EH (cell line): ENCODE results near the gene GRM8.

Experiments used
- DNase-seq: peaks from one replicate; pipeline ENCODE4 v3.0.0-alpha.2; 2015; ENCODE audit warnings: low read depth

GRM8 gene

GRCh38 chr7:127230192-127230925 is 22.4 kb downstream of the GRM8 start:
- DNase-seq, result no peak

- DNase-seq, result no peak
These were observed 25.9 kb downstream of the GRM8 start for GRCh38 chr7:127226685-127227374.

- no peak for DNase-seq
These were observed 31.0 kb downstream of the GRM8 start for GRCh38 chr7:127221731-127222130.

- DNase-seq, result no peak
These were observed 37.6 kb downstream of the GRM8 start for GRCh38 chr7:127214956-127215718.

GRCh38 chr7:127209886-127210285 is 42.9 kb downstream of the GRM8 start:
- no peak for DNase-seq

- no peak for DNase-seq
These were observed 43.9 kb downstream of the GRM8 start for GRCh38 chr7:127208860-127209259.

- DNase-seq, result no peak
These were observed 44.4 kb downstream of the GRM8 start for GRCh38 chr7:127208351-127208750.

GRCh38 chr7:127207806-127208205 is 44.9 kb downstream of the GRM8 start:
- no peak for DNase-seq

- no peak for DNase-seq
These were observed 45.5 kb downstream of the GRM8 start for GRCh38 chr7:127207230-127207629.

- DNase-seq, result no peak
These were observed 58.2 kb downstream of the GRM8 start for GRCh38 chr7:127194571-127194970.

- no peak for DNase-seq
These were observed 62.9 kb downstream of the GRM8 start for GRCh38 chr7:127189886-127190285.

GRCh38 chr7:127189074-127189473 is 63.7 kb downstream of the GRM8 start:
- no peak for DNase-seq

- DNase-seq, result no peak
These were observed 65.0 kb downstream of the GRM8 start for GRCh38 chr7:127187740-127188139.

GRCh38 chr7:127186686-127187085 is 66.1 kb downstream of the GRM8 start:
- no peak for DNase-seq

- no peak for DNase-seq
These were observed 75.6 kb downstream of the GRM8 start for GRCh38 chr7:127177156-127177555.

GRCh38 chr7:127162366-127162765 is 90.4 kb downstream of the GRM8 start:
- DNase-seq, result no peak

GRCh38 chr7:127158659-127159058 is 94.1 kb downstream of the GRM8 start:
- DNase-seq, result no peak

- no peak for DNase-seq
These were observed 97.8 kb downstream of the GRM8 start for GRCh38 chr7:127154958-127155357.

- DNase-seq, result no peak
These were observed 98.6 kb downstream of the GRM8 start for GRCh38 chr7:127154101-127154500.

GRCh38 chr7:127153315-127153714 is 99.4 kb downstream of the GRM8 start:
- DNase-seq, result no peak

- no peak for DNase-seq
These were observed 100.3 kb downstream of the GRM8 start for GRCh38 chr7:127152423-127152822.

GRCh38 chr7:127151379-127151778 is 101.4 kb downstream of the GRM8 start:
- no peak for DNase-seq

GRCh38 chr7:127150543-127150942 is 102.2 kb downstream of the GRM8 start:
- DNase-seq, result no peak
